GM19239 (cell line): ENCODE results near the gene SLC39A1.

Experiments used
- DNase-seq: peaks from one replicate; pipeline ENCODE4 v3.0.0; 2011; ENCODE audit warnings: low spot score; ENCODE audit not compliant: insufficient read length
- FAIRE-seq: peaks from 2 replicates; lab custom pipeline; 2011; peaks lifted over from hg19 to GRCh38; lab: Jason Lieb, UNC

SLC39A1 gene

GRCh38 chr1:153977250-153978240, 14.2 kb upstream of the SLC39A1 start, which contains the start of gene JTB:
Gene JTB, minus strand, starts transcription at chr1:153977674. Its CDS starts 422 bp downstream, at chr1:153977252.
- peak; percentile 89 for FAIRE-seq
- peak; percentile 81 for DNase-seq

- DNase-seq: no peak
- FAIRE-seq: no peak
Observed at GRCh38 chr1:153976819-153977249, 13.5 kb upstream of the SLC39A1 start.

- DNase-seq: no peak
- FAIRE-seq: no peak
Observed at GRCh38 chr1:153973525-153973924, 10.2 kb upstream of the SLC39A1 start.

GRCh38 chr1:153973071-153973470, 9.7 kb upstream of the SLC39A1 start:
- DNase-seq: no peak
- no peak for FAIRE-seq

- no peak for DNase-seq
- no peak for FAIRE-seq
Observed at GRCh38 chr1:153970346-153970745, 7.0 kb upstream of the SLC39A1 start.

- DNase-seq (no peak), FAIRE-seq (no peak)
Observed at GRCh38 chr1:153968972-153969371, 5.6 kb upstream of the SLC39A1 start.

- FAIRE-seq: no peak
Observed at GRCh38 chr1:153968408-153968807, 5.1 kb upstream of the SLC39A1 start.

GRCh38 chr1:153968000-153968363, 4.6 kb upstream of the SLC39A1 start:
- no peak for FAIRE-seq
- DNase-seq: no peak

More at GRCh38 chr1:153968408-153968807, 5.1 kb upstream of the SLC39A1 start:
- DNase-seq: no peak

GRCh38 chr1:153967107-153967999, 4.0 kb upstream of the SLC39A1 start, which contains the start of gene CREB3L4:
Gene CREB3L4, plus strand, starts transcription at chr1:153967902. Its CDS starts 624 bp downstream, at chr1:153968526.
- FAIRE-seq (peak; percentile 95), DNase-seq (peak; percentile 72)

GRCh38 chr1:153963850-153964331, 554 bp upstream of the SLC39A1 start:
- FAIRE-seq: no peak
- DNase-seq: no peak

GRCh38 chr1:153962088-153963029, 978 bp downstream of the SLC39A1 start:
- FAIRE-seq (no peak), DNase-seq (no peak)

GRCh38 chr1:153961421-153961820, 1.9 kb downstream of the SLC39A1 start:
- DNase-seq (no peak), FAIRE-seq (no peak)

- FAIRE-seq (no peak), DNase-seq (no peak)
Observed at GRCh38 chr1:153960206-153960605, 3.1 kb downstream of the SLC39A1 start.

- no peak for FAIRE-seq
Observed at GRCh38 chr1:153959454-153959853, 3.9 kb downstream of the SLC39A1 start.

GRCh38 chr1:153958961-153959260, 4.4 kb downstream of the SLC39A1 start:
- FAIRE-seq (no peak), DNase-seq (no peak)

More at GRCh38 chr1:153959454-153959853, 3.9 kb downstream of the SLC39A1 start:
- DNase-seq: no peak

- DNase-seq: peak; percentile 91
- peak; percentile 98 for FAIRE-seq
Observed at GRCh38 chr1:153958111-153958960, 5.0 kb downstream of the SLC39A1 start, which contains the start of gene CRTC2. Gene CRTC2, minus strand, starts transcription at chr1:153958612. Its CDS starts 115 bp downstream, at chr1:153958497.

- DNase-seq (no peak), FAIRE-seq (no peak)
Observed at GRCh38 chr1:153957744-153958110, 5.6 kb downstream of the SLC39A1 start.

GRCh38 chr1:153956997-153957715, 6.2 kb downstream of the SLC39A1 start:
- FAIRE-seq (no peak), DNase-seq (no peak)
